ENCODE results near the gene TCF12.

- TF ChIP-seq CTCF (IDR thresholded peaks at IDR 0.05; ENCODE audit: insufficient read depth, low read length), result no peak
- TF ChIP-seq POLR2AphosphoS5 (IDR thresholded peaks at IDR 0.05; ENCODE audit: low read depth), result no peak
- no peak for TF ChIP-seq REST (IDR thresholded peaks at IDR 0.05; ENCODE audit: insufficient replicate concordance, low read depth)
Observed at GRCh38 chr15:57064033-57064432, 145.6 kb downstream of the TCF12 start.

Data from HL-60 (cell line).